22Rv1 (cell line): ENCODE measurements around the gene DYNLL2.

Experiments
- CTCF ChIP-seq: fragments of 450-650 bp; IDR thresholded peaks from 2 replicates; pipeline ENCODE4 v1.5.1; 2017; ENCODE audit warnings: mild to moderate bottlenecking
- ZFX ChIP-seq: fragments of 450-650 bp; IDR thresholded peaks from 2 replicates; pipeline ENCODE4 v1.6.1; 2017; ENCODE audit warnings: antibody characterized with exemption, borderline replicate concordance

- TF ChIP-seq CTCF (no peak), ZFX (no peak)
Observed at GRCh38 chr17:58047376-58048150, 35.7 kb upstream of the DYNLL2 start.
